A673 (cell line): Measurements from ENCODE around the gene MORN5.

ENCODE experiments used
- CTCF ChIP-seq: fragments of 300-800, 200-600 bp; sonication (generic); conservative IDR thresholded peaks from 2 replicates; pipeline ENCODE4 v1.5.1; 2017; ENCODE audit warnings: low read depth, mild to moderate bottlenecking, antibody characterized with exemption, low read length, moderate library complexity, mixed read lengths
- EZH2 ChIP-seq: fragments of 200-600 bp; sonication (generic); IDR thresholded peaks from 2 replicates; pipeline ENCODE4 v1.6.1; 2017; ENCODE audit warnings: borderline replicate concordance, low read depth, mild to moderate bottlenecking, mixed read lengths, antibody characterized with exemption, low read length; ENCODE audit not compliant: poor library complexity, severe bottlenecking

- TF ChIP-seq CTCF: no peak
- TF ChIP-seq EZH2: peak; percentile 98
These were observed 66.5 kb downstream of the MORN5 start for GRCh38 chr9:122226142-122226757.
